ENCODE measurements around the gene LITAFD.
"Not testable (repeated sequence)": the region's sequence is repeated elsewhere in the genome, so short reads cannot be mapped to it uniquely, and the experiment has no call there.

The LITAFD gene

GRCh38 chr16:8858994-8859912 is 22.9 kb upstream of the LITAFD start:
- no peak for DNase-seq

- no peak for DNase-seq
Observed at GRCh38 chr16:8859913-8860881, 22.0 kb upstream of the LITAFD start.

- DNase-seq: no peak
Observed at GRCh38 chr16:8861563-8862308, 20.4 kb upstream of the LITAFD start.

GRCh38 chr16:8862309-8863130 is 19.6 kb upstream of the LITAFD start:
- no peak for DNase-seq

GRCh38 chr16:8863594-8864424 is 18.3 kb upstream of the LITAFD start:
- no peak for DNase-seq

- DNase-seq: no peak
Observed at GRCh38 chr16:8864480-8865110, 17.6 kb upstream of the LITAFD start.

- no peak for DNase-seq
Observed at GRCh38 chr16:8865145-8865882, 16.8 kb upstream of the LITAFD start.

- DNase-seq: no peak
Observed at GRCh38 chr16:8866118-8866883, 15.8 kb upstream of the LITAFD start.

GRCh38 chr16:8866884-8867215 is 15.3 kb upstream of the LITAFD start:
- DNase-seq: no peak

GRCh38 chr16:8867216-8867931 is 14.8 kb upstream of the LITAFD start:
- DNase-seq: no peak

- no peak for DNase-seq
Observed at GRCh38 chr16:8867932-8868415, 14.2 kb upstream of the LITAFD start.

- peak; percentile 80 for DNase-seq
Observed at GRCh38 chr16:8868416-8869211, 13.5 kb upstream of the LITAFD start, which contains the start of gene CARHSP1. CARHSP1 (minus strand) TSS chr16:8869006; CDS start chr16:8859328, 9,678 bp downstream.

GRCh38 chr16:8869212-8869987 is 12.8 kb upstream of the LITAFD start:
- no peak for DNase-seq

- DNase-seq: not testable (repeated sequence)
Observed at GRCh38 chr16:8869988-8870241, 12.2 kb upstream of the LITAFD start.

GRCh38 chr16:8872071-8872470 is 10.1 kb upstream of the LITAFD start:
- DNase-seq: no peak

All from NCI-H1694 (cell line).